HUES64 (cell line): Measurements from ENCODE around the gene GSG1L.

ENCODE experiments used
- H3K27ac ChIP-seq: 2 replicates; pipeline ENCODE4 v1.7.0; 2013; ENCODE audit warnings: low read depth, low read length, inconsistent platforms
- H3K27me3 ChIP-seq: 2 replicates; pipeline ENCODE4 v1.6.1; 2013; ENCODE audit warnings: mild to moderate bottlenecking, low read length; ENCODE audit not compliant: insufficient read depth
- H3K36me3 ChIP-seq: 2 replicates; pipeline ENCODE4 v1.6.1; 2013; ENCODE audit warnings: mild to moderate bottlenecking, low read length; ENCODE audit not compliant: insufficient read depth
- H3K4me1 ChIP-seq: 2 replicates; pipeline ENCODE4 v1.6.1; 2013; ENCODE audit warnings: mild to moderate bottlenecking, low read length, moderate library complexity; ENCODE audit not compliant: insufficient read depth
- H3K4me3 ChIP-seq: 2 replicates; pipeline ENCODE4 v1.5.1; 2013; ENCODE audit warnings: mild to moderate bottlenecking, low read length, moderate library complexity
- H3K9ac ChIP-seq: 2 replicates; pipeline ENCODE4 v1.6.1; 2013; ENCODE audit warnings: mild to moderate bottlenecking, low read depth, low read length
- H3K9me3 ChIP-seq: 2 replicates; pipeline ENCODE4 v1.6.1; 2013; ENCODE audit warnings: low read depth, low read length; ENCODE audit not compliant: insufficient read depth
- whole genome bisulfite sequencing: fragments of 150-250, 120-280 bp; methylation state at CpG from one replicate; pipeline ENCODE4 v1.1.7; 2013; ENCODE audit warnings: missing lambda C conversion rate; 5-methylcytosine and 5-hydroxymethylcytosine counted together

Gene GSG1L

GRCh38 chr16:28013392-28013791 is 50.1 kb downstream of the GSG1L start:
- Histone ChIP-seq H3K4me3 (no peak overlapping the region), H3K9ac (no peak overlapping the region), H3K9me3 (no peaks in the 10 kb centered on the region; the same call in 1 of the 2 replicates), H3K36me3 (no peaks in the 10 kb centered on the region), H3K27ac (no peak overlapping the region), H3K27me3 (no peaks in the 10 kb centered on the region), H3K4me1 (no peaks in the 10 kb centered on the region)
- WGBS = 71% methylated on average over 6 of the region's 6 CpGs

- H3K4me1 ChIP-seq = no peaks in the 10 kb centered on the region
- H3K4me3 ChIP-seq = no peak overlapping the region
- 60% methylated on average over 5 of the region's 7 CpGs for WGBS
- H3K9me3 ChIP-seq = no peaks in the 10 kb centered on the region
- no peak overlapping the region for H3K9ac ChIP-seq
- no peak overlapping the region for H3K27ac ChIP-seq
- H3K27me3 ChIP-seq = no peaks in the 10 kb centered on the region
- no peaks in the 10 kb centered on the region for H3K36me3 ChIP-seq
Observed at GRCh38 chr16:28011971-28012445, 51.5 kb downstream of the GSG1L start.

GRCh38 chr16:28011223-28011622 is 52.3 kb downstream of the GSG1L start:
- Histone ChIP-seq H3K36me3 (no peaks in the 10 kb centered on the region), H3K27ac (no peak overlapping the region), H3K27me3 (no peaks in the 10 kb centered on the region), H3K4me3 (no peak overlapping the region), H3K9me3 (no peaks in the 10 kb centered on the region), H3K4me1 (no peaks in the 10 kb centered on the region), H3K9ac (no peak overlapping the region)
- WGBS = 90% methylated on average over 11 of the region's 11 CpGs

- H3K9me3 ChIP-seq = no peaks in the 10 kb centered on the region
- H3K27ac ChIP-seq = no peak overlapping the region
- WGBS = 85% methylated on average over 9 of the region's 9 CpGs
Observed at GRCh38 chr16:28010671-28011070, 52.8 kb downstream of the GSG1L start.

GRCh38 chr16:28009586-28010373 is 53.7 kb downstream of the GSG1L start:
- WGBS = 89% methylated on average over 17 of the region's 17 CpGs
- H3K4me1 ChIP-seq = no peaks in the 10 kb centered on the region
- no peaks in the 10 kb centered on the region for H3K9me3 ChIP-seq
- H3K9ac ChIP-seq = no peak overlapping the region
- no peak overlapping the region for H3K27ac ChIP-seq
- no peaks in the 10 kb centered on the region for H3K36me3 ChIP-seq
- no peak overlapping the region for H3K4me3 ChIP-seq
- no peaks in the 10 kb centered on the region for H3K27me3 ChIP-seq

More at GRCh38 chr16:28010671-28011070, 52.8 kb downstream of the GSG1L start:
- Histone ChIP-seq H3K36me3 (no peaks in the 10 kb centered on the region), H3K4me1 (no peaks in the 10 kb centered on the region), H3K27me3 (no peaks in the 10 kb centered on the region), H3K9ac (no peak overlapping the region), H3K4me3 (no peak overlapping the region)

- Histone ChIP-seq H3K36me3 (no peaks in the 10 kb centered on the region), H3K27me3 (no peaks in the 10 kb centered on the region), H3K27ac (no peak overlapping the region), H3K4me1 (no peaks in the 10 kb centered on the region), H3K9ac (no peak overlapping the region), H3K4me3 (no peak overlapping the region), H3K9me3 (no peaks in the 10 kb centered on the region)
- WGBS = 86% methylated on average over 9 of the region's 9 CpGs
Observed at GRCh38 chr16:28003923-28004322, 59.6 kb downstream of the GSG1L start.

GRCh38 chr16:28003021-28003865 is 60.3 kb downstream of the GSG1L start:
- WGBS = 87% methylated on average over 14 of the region's 14 CpGs
- H3K9me3 ChIP-seq = no peaks in the 10 kb centered on the region
- H3K4me1 ChIP-seq = no peaks in the 10 kb centered on the region
- H3K27me3 ChIP-seq = no peaks in the 10 kb centered on the region
- H3K36me3 ChIP-seq = no peaks in the 10 kb centered on the region
- no peak overlapping the region for H3K4me3 ChIP-seq
- H3K27ac ChIP-seq = no peak overlapping the region
- H3K9ac ChIP-seq = no peak overlapping the region

- 92% methylated on average over 4 of the region's 4 CpGs for WGBS
- no peak overlapping the region for H3K9ac ChIP-seq
- H3K27ac ChIP-seq = no peak overlapping the region
- H3K4me3 ChIP-seq = no peak overlapping the region
- H3K36me3 ChIP-seq = no peaks in the 10 kb centered on the region
- H3K4me1 ChIP-seq = no peaks in the 10 kb centered on the region
- H3K9me3 ChIP-seq = no peaks in the 10 kb centered on the region
- no peaks in the 10 kb centered on the region for H3K27me3 ChIP-seq
Observed at GRCh38 chr16:28001642-28002041, 61.9 kb downstream of the GSG1L start.

GRCh38 chr16:28001184-28001583 is 62.3 kb downstream of the GSG1L start:
- Histone ChIP-seq H3K4me1 (no peaks in the 10 kb centered on the region), H3K36me3 (no peaks in the 10 kb centered on the region), H3K27me3 (no peaks in the 10 kb centered on the region), H3K9me3 (no peaks in the 10 kb centered on the region), H3K9ac (no peak overlapping the region), H3K4me3 (no peak overlapping the region), H3K27ac (no peak overlapping the region)
- 91% methylated on average over 9 of the region's 9 CpGs for WGBS

GRCh38 chr16:28000314-28001169 is 63.0 kb downstream of the GSG1L start:
- WGBS = 85% methylated on average over 7 of the region's 9 CpGs
- H3K9ac ChIP-seq = no peak overlapping the region
- H3K27me3 ChIP-seq = no peaks in the 10 kb centered on the region
- H3K4me1 ChIP-seq = no peaks in the 10 kb centered on the region
- H3K4me3 ChIP-seq = no peak overlapping the region
- no peak overlapping the region for H3K27ac ChIP-seq
- H3K9me3 ChIP-seq = no peaks in the 10 kb centered on the region
- no peaks in the 10 kb centered on the region for H3K36me3 ChIP-seq
